HG02938 (cell line): ENCODE data around the gene CCDC192.
A peak's percentile ranks its signal among the peaks of the same experiment; 100 is the strongest.
"Not testable (repeated sequence)": the region's sequence is repeated elsewhere in the genome, so short reads cannot be mapped to it uniquely, and the experiment has no call there.

Source experiments
- ATAC-seq: cut with Tn5 transposase; IDR thresholded peaks from one replicate; pipeline ENCODE4 v1.9.1; 2021; ENCODE audit warnings: mild to moderate bottlenecking, moderate library complexity; ENCODE audit not compliant: unreplicated experiment

Gene CCDC192

DNA sequence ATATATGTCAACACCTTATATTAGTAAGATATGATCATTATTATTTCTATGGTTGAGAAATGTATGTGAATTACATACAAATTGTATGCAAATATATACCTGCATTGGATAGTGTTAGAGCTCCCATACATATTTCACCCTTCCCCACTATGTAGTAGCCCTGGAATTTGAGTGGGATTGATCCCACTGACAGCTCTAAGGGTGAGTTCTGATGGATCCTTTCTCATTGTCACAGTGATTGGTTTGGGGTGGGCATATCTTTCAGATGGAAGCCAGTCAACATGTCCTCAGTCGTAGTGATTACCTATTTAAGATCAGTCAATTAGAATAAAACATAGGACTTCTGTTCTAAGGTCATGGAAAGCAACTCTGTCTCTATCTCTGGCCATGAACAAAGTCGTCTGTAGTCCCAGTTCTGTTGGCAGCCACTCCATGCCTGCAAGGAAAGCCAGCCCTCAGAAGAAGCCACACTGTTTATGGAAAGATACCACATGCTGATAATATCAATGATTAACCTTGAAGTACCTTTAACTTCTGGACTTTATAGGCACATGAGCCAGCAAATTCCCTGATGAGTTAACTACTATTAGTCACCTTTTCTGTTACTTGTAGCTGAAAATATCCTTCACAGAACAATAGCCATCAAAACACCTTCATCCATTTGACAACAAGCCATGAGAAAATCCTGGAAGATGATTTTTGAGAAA is 5.1 kb upstream of the CCDC192 start:
- ATAC-seq, result no peak

- no peak for ATAC-seq
These were observed 3.8 kb upstream of the CCDC192 start for GRCh38 chr5:127699416-127699815.

- ATAC-seq, result no peak
These were observed 2.9 kb upstream of the CCDC192 start for GRCh38 chr5:127700237-127700766.

- ATAC-seq, result no peak
These were observed 757 bp upstream of the CCDC192 start for GRCh38 chr5:127702434-127702833.

- ATAC-seq, result no peak
These were observed 2.1 kb downstream of the CCDC192 start for GRCh38 chr5:127705120-127705892.

- ATAC-seq, result no peak
These were observed 3.5 kb downstream of the CCDC192 start for GRCh38 chr5:127706691-127707090.

GRCh38 chr5:127707209-127707608 is 4.0 kb downstream of the CCDC192 start:
- ATAC-seq, result no peak

DNA sequence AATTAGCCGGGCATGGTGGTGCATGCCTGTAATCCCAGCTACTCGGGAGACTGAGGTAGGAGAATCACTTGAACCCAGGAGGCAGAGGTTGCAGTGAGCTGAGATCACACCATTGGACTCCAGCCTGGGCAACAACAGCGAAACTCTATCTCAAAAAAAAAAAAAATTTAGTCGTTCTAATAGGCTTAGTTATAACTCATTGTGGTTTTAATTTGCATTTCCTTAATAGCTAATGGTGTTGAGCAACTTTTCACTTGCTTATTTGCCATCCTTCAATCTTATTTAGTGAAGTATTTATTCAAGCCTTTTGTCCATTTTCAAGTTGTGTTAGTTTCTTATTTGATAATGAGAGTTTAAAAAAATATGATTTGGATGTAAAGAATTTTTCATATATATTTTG is 9.9 kb downstream of the CCDC192 start:
- not testable (repeated sequence) for ATAC-seq

DNA sequence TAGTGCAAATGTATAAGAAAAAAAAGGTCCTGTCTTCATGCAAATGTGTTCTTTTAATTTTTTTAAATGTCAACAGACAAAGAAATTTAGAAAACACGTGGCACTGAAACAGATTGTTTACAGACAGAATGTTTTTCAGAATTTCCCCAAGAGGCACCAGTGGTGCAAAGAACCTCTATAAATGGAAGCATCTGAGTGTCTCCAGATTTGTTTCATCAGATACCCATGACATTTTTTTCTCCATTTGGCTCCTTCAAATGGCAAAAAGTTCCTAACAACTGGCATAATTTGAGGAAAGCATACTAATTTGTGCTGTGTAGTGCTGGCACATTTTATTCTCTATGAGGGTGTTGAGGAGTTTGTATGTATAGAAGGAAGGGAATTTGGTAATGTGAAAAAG is 15.0 kb downstream of the CCDC192 start:
- ATAC-seq, result no peak

GRCh38 chr5:127723571-127723970 is 20.4 kb downstream of the CCDC192 start:
- ATAC-seq, result no peak

DNA sequence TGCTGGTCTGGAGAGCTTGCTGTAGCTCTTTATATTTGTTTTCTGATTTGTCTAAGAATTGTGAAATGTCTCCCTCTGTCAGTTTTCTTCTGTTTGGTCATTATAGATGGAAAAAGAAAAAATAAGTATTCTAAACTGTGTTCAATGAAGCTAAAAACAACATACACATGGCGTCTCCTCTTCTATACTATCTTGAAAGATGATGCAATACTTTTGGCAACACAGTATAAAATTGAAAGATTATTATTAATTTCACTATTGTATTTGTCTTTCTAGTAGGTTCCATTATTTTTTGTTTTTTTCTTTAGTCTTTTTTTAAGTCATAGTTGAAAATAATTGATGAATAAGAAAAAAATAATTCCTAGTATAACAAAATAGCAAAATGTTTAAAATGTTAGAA is 22.5 kb downstream of the CCDC192 start:
- no peak for ATAC-seq

DNA sequence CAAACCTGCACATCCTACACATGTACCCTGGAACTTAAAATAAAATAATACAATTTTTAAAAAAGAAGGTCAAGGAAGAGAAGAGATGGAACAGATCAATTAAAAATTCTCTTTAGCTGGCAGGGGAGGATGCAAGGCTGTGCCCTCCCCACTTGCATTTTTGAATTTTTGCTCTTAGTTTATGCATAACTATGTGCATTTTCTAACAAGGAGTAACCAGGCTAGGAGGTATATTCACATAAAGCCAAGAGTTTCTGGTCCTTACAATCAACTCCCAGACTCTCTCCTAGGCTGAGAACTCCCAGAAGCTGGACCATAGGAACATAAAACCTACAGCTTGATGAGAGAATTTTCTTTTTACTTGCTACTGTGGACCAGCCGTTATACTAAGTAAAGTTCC is 29.8 kb downstream of the CCDC192 start:
- no peak for ATAC-seq

- not testable (repeated sequence) for ATAC-seq
These were observed 36.2 kb downstream of the CCDC192 start for GRCh38 chr5:127739348-127739747.

DNA sequence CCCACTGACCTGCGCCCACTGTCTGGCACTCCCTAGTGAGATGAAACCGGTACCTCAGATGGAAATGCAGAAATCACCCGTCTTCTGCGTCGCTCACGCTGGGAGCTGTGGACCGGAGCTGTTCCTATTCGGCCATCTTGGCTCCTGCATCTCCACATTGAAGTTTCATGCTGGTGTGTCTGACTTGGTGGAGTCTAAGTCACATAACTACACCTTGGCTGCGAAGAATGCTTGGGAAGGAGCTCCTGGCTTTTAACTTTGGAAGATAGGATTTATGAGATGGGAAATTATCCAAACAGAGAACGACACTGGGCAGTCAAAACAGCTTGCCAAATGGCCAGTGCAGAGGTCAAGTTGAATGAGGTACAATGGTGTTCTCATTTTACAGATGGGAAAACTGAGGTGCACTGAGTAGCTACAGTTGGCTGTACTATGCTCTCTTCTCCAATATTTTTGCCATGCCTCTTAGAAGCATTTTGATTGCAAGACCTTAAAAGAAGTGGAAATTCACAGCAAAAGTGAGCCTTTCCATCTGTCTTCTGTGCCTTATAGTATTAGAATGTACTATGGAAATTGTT is 36.7 kb downstream of the CCDC192 start:
- no peak for ATAC-seq

DNA sequence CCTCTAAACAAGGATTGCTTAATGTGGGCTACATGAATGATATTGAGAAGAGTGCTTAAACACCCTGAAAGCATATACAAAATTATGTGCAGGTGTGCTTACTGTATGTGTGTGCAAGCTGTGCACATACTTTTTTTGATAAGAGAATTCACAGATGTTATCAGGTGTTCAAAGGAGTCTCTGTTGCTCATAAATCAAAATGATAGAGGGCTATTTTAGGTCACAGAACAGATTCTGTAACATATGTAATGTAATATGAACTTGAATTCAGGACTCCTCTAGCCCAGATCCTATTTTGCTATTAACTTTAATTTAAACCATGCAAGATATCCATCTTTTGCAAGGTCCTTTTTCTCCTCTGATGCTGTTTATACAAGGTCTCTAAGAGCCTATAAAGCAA is 38.2 kb downstream of the CCDC192 start:
- no peak for ATAC-seq

DNA sequence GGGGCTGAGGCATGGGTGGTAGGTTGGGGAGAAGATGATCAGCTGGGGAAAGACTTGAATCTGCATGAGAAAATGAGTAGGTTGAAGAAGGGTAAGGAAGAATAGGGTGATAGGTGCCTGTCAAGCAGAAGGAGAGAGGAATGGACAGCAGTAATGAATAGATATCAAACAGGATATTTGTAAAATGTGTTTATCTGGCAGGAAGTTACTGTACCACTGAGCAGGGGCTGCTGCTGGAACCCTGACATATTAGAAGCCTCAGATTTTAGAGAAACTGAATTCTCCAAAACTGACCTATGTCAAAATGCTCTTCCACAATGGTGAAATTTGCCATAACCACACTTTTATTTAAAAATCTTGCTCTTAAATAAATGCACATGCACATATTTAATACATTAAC is 41.0 kb downstream of the CCDC192 start:
- ATAC-seq, result no peak

- ATAC-seq, result no peak
These were observed 43.6 kb downstream of the CCDC192 start for GRCh38 chr5:127746756-127747155.

DNA sequence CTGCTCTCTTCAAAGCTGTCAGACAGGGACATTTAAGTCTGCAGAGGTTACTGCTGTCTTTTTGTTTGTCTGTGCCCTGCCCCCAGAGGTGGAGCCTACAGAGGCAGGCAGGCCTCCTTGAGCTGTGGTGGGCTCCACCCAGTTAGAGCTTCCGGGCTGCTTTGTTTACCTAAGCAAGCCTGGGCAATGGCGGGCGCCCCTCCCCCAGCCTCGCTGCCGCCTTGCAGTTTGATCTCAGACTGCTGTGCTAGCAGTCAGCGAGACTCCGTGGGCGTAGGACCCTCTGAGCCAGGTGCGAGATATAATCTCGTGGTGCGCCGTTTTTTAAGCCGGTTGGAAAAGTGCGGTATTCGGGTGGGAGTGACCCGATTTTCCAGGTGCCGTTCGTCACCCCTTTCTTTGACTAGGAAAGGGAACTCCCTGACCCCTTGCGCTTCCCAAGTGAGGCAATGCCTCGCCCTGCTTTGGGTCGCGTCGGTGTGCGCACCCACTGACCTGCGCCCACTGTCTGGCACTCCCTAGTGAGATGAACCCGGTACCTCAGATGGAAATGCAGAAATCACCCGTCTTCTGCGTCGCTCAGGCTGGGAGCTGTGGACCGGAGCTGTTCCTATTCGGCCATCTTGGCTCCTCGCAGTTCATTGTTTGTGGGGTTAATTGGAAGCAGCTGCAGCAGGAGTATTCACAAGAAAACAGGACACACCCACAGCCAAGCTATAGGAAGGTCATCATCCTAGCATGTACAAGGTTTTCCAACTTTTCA is 49.5 kb downstream of the CCDC192 start:
- ATAC-seq, result not testable (repeated sequence)

GRCh38 chr5:127754259-127754658 is 51.1 kb downstream of the CCDC192 start:
- ATAC-seq, result no peak

GRCh38 chr5:127754706-127755105 is 51.5 kb downstream of the CCDC192 start:
- ATAC-seq, result no peak

GRCh38 chr5:127757576-127757975 is 54.4 kb downstream of the CCDC192 start:
- peak; percentile 85 for ATAC-seq
